ENCODE measurements around the gene LAMC2. TPM values are rescaled to one million over a fixed set of nuclear protein-coding genes. Genes with fewer than 3 reads are reported as not detected.

LAMC2 gene
- polyA plus RNA-seq, 1 donor (not counting 4 experiments of a cell fraction or from before 2014, with no cell fraction given) = 1,627 TPM

DNA sequence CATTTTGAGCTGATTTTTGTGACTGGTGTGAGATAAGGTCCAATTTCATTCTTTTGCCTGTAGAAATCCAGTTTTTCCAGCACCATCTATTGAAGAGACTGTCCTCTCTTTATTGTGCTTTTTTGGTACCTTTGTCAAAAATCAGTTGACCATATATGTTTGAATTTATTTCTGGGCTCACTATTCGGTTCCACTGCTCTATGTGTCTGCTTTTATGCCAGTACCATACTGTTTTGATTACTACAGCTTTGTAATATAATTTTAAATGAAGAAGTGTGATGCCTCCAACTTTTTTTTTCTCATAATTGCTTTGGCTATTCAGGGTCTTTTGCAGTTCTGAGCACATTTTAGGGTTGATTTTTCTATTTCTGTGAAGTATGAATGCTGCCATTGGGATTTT, 69.0 kb downstream of the LAMC2 start:
- Histone ChIP-seq H4K20me1 (ENCODE audit: control insufficient read depth, extremely low read depth, insufficient read depth, low read length) (no peaks in the 10 kb centered on the region), H2AFZ (ENCODE audit: control insufficient read depth, low read length) (no peak overlapping the region), H3K4me3 (ENCODE audit: control insufficient read depth in 2 of 3, extremely low read depth in 1 of 3, insufficient read depth in 2 of 3, low read depth in 1 of 3, low read length in 3 of 3) (no peak overlapping the region), H3K27me3 (ENCODE audit: control insufficient read depth, extremely low read depth, insufficient read depth, low read length) (no peaks in the 10 kb centered on the region), H3K4me1 (ENCODE audit: control insufficient read depth, extremely low read depth, insufficient read depth, low read length) (no peaks in the 10 kb centered on the region), H3K36me3 (ENCODE audit: control insufficient read depth in 2 of 2, extremely low read depth in 1 of 2, insufficient read depth in 2 of 2, low read length in 2 of 2) (no peaks in the 10 kb centered on the region), H3K9ac (ENCODE audit: control insufficient read depth, extremely low read depth, insufficient read depth, low read length) (no peak overlapping the region), H3K79me2 (ENCODE audit: control insufficient read depth, insufficient read depth, low read length) (no peaks in the 10 kb centered on the region), H3K4me2 (ENCODE audit: control insufficient read depth, extremely low read depth, insufficient read depth, low read depth, low read length) (no peak overlapping the region), H3K27ac (ENCODE audit: control insufficient read depth, insufficient read depth, low read length) (no peak overlapping the region), H3K9me3 (ENCODE audit: control insufficient read depth, low read depth, low read length) (no peaks in the 10 kb centered on the region), H3K9me1 (ENCODE audit: control insufficient read depth, extremely low read depth, insufficient read depth, low read length) (peaks cover 3% of the 10 kb centered on the region)
- DNase-seq (ENCODE audit: low read depth, low spot score) = no peak
- dilution Hi-C loops (cut with MboI; ENCODE audit: extremely low pct_ligation_motif_present, low sequenced_read_pairs) = no loop called here
- FAIRE-seq = no peak
- TF ChIP-seq CTCF (optimal IDR thresholded peaks at IDR 0.05 in 1 of 3, IDR thresholded peaks at IDR 0.05 in 1 of 3, conservative IDR thresholded peaks at IDR 0.05 in 1 of 3; ENCODE audit: extremely low read depth in 1 of 3, insufficient read depth in 2 of 3, low read length in 3 of 3) = no peak
- no peak for TF ChIP-seq EZH2 (IDR thresholded peaks at IDR 0.05; ENCODE audit: low read length)

- dilution Hi-C loops (cut with MboI; ENCODE audit: extremely low pct_ligation_motif_present, low sequenced_read_pairs) = no loop called here
- no peak for FAIRE-seq
- TF ChIP-seq CTCF (optimal IDR thresholded peaks at IDR 0.05 in 1 of 3, IDR thresholded peaks at IDR 0.05 in 1 of 3, conservative IDR thresholded peaks at IDR 0.05 in 1 of 3; ENCODE audit: extremely low read depth in 1 of 3, insufficient read depth in 2 of 3, low read length in 3 of 3) = no peak
- TF ChIP-seq EZH2 (IDR thresholded peaks at IDR 0.05; ENCODE audit: low read length) = no peak
- H3K36me3 ChIP-seq (ENCODE audit: control insufficient read depth in 2 of 2, extremely low read depth in 1 of 2, insufficient read depth in 2 of 2, low read length in 2 of 2) = no peaks in the 10 kb centered on the region
- H3K4me1 ChIP-seq (ENCODE audit: control insufficient read depth, extremely low read depth, insufficient read depth, low read length) = no peaks in the 10 kb centered on the region
- no peak overlapping the region for H3K4me3 ChIP-seq (ENCODE audit: control insufficient read depth in 2 of 3, extremely low read depth in 1 of 3, insufficient read depth in 2 of 3, low read depth in 1 of 3, low read length in 3 of 3)
- H3K9me1 ChIP-seq (ENCODE audit: control insufficient read depth, extremely low read depth, insufficient read depth, low read length) = no peaks in the 10 kb centered on the region
- H3K27ac ChIP-seq (ENCODE audit: control insufficient read depth, insufficient read depth, low read length) = no peak overlapping the region
- H3K9ac ChIP-seq (ENCODE audit: control insufficient read depth, extremely low read depth, insufficient read depth, low read length) = no peak overlapping the region
- H4K20me1 ChIP-seq (ENCODE audit: control insufficient read depth, extremely low read depth, insufficient read depth, low read length) = no peaks in the 10 kb centered on the region
- H3K79me2 ChIP-seq (ENCODE audit: control insufficient read depth, insufficient read depth, low read length) = no peaks in the 10 kb centered on the region
- no peak for DNase-seq (ENCODE audit: low read depth, low spot score)
- no peak overlapping the region for H3K4me2 ChIP-seq (ENCODE audit: control insufficient read depth, extremely low read depth, insufficient read depth, low read depth, low read length)
- no peak overlapping the region for H2AFZ ChIP-seq (ENCODE audit: control insufficient read depth, low read length)
- H3K9me3 ChIP-seq (ENCODE audit: control insufficient read depth, low read depth, low read length) = no peaks in the 10 kb centered on the region
- no peaks in the 10 kb centered on the region for H3K27me3 ChIP-seq (ENCODE audit: control insufficient read depth, extremely low read depth, insufficient read depth, low read length)
Measured at GRCh38 chr1:183259924-183260323, 73.9 kb downstream of the LAMC2 start.
